Neural progenitor cell (in vitro differentiated cells): ENCODE data around the gene ARHGAP33.

Source experiments
- EZH2 ChIP-seq: fragments of 200-600 bp; sonication (generic); IDR thresholded peaks from 2 replicates; pipeline ENCODE4 v1.6.1; 2017; ENCODE audit warnings: antibody characterized with exemption, mild to moderate bottlenecking, moderate library complexity
- EZH2phosphoT487 ChIP-seq: fragments of 200-600 bp; sonication (generic); IDR thresholded peaks from 2 replicates; pipeline ENCODE4 v1.6.1; 2017; ENCODE audit warnings: antibody characterized with exemption
- TF ChIP-seq, protein P1 (sequence below): fragments of 200-600 bp; sonication (generic); IDR thresholded peaks from 2 replicates; pipeline ENCODE4 v1.5.1; 2017; ENCODE audit warnings: antibody characterized with exemption, mild to moderate bottlenecking

DNA sequence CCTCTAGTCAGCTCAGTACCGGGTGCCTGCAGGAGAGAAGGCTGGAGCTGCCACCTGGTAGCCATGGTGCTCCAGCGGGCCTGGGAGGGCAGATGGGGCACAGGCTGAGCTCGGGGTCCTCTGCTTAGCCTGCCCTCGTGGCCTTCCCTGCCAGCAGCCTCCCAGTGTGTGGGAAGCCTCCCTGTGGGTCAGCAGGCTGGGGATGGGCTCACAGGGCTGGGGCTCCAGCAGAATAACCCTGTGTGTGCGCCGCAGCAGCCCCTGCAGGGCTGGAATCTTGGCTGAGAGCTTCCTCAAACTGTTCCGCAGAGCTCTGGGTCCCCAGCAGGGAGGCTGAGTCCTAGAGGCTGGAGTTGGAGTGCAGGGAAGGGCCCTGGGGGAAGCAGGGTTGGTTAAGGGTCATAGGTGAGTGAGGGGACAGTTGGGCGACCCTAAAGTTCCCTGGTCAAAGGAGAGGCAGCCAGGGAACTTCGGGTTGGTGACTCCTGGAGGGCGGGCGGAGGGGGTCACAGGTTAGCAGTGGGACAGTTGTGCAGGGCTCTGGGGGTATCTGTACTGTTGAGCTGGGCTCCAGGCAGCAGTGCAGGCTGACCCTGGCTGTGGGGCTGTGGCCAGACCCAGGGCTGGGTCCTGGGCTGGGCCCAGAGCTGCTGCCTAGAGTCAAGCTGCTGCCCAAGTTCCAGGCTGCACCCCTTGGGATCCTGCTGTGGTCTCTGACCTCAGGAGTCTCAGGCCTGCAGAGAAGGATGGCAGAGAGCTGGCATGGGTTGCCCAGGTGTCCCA, 14.0 kb downstream of the ARHGAP33 start:
- TF ChIP-seq, protein P1, sequence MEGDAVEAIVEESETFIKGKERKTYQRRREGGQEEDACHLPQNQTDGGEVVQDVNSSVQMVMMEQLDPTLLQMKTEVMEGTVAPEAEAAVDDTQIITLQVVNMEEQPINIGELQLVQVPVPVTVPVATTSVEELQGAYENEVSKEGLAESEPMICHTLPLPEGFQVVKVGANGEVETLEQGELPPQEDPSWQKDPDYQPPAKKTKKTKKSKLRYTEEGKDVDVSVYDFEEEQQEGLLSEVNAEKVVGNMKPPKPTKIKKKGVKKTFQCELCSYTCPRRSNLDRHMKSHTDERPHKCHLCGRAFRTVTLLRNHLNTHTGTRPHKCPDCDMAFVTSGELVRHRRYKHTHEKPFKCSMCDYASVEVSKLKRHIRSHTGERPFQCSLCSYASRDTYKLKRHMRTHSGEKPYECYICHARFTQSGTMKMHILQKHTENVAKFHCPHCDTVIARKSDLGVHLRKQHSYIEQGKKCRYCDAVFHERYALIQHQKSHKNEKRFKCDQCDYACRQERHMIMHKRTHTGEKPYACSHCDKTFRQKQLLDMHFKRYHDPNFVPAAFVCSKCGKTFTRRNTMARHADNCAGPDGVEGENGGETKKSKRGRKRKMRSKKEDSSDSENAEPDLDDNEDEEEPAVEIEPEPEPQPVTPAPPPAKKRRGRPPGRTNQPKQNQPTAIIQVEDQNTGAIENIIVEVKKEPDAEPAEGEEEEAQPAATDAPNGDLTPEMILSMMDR: no peak
- no peak for TF ChIP-seq EZH2
- no peak for TF ChIP-seq EZH2phosphoT487
